Mesenchymal stem cell (in vitro differentiated cells and primary cell): ENCODE data around the gene POLR3B.

ENCODE experiments used
- DNase-seq: peaks from one replicate; pipeline ENCODE4 v3.0.0-alpha.2; 2013
- H2AFZ ChIP-seq: one replicate; pipeline ENCODE4 v1.6.1; 2013; ENCODE audit warnings: low read depth, mild to moderate bottlenecking, control low read depth, inconsistent platforms, low read length, moderate library complexity
- H2AK5ac ChIP-seq: 2 replicates; pipeline ENCODE4 v1.6.1; 2013; ENCODE audit warnings: low read length, moderate library complexity, mild to moderate bottlenecking, inconsistent platforms; ENCODE audit not compliant: severe bottlenecking
- H2BK120ac ChIP-seq: one replicate; pipeline ENCODE4 v1.6.1; 2013; ENCODE audit warnings: low read depth, mild to moderate bottlenecking, inconsistent platforms, low read length, moderate library complexity
- H2BK12ac ChIP-seq, 2 experiments: one replicate each; pipeline ENCODE4 v1.6.1; 2013; ENCODE audit warnings: inconsistent platforms in 2 of 2, low read length in 2 of 2, mild to moderate bottlenecking in 2 of 2, moderate library complexity in 2 of 2, control low read depth in 1 of 2
- H2BK15ac ChIP-seq: one replicate; pipeline ENCODE4 v1.6.1; 2013; ENCODE audit warnings: mild to moderate bottlenecking, low read depth, inconsistent platforms; ENCODE audit not compliant: poor library complexity, severe bottlenecking
- H2BK5ac ChIP-seq: 2 replicates; pipeline ENCODE4 v1.6.1; 2013; ENCODE audit warnings: low read depth, mild to moderate bottlenecking, low read length, control low read depth, inconsistent platforms; ENCODE audit not compliant: poor library complexity, severe bottlenecking
- H3K14ac ChIP-seq, 2 experiments: one replicate each; pipeline ENCODE4 v1.6.1; 2013; ENCODE audit warnings: inconsistent platforms in 2 of 2, low read length in 2 of 2, control low read depth in 1 of 2, mild to moderate bottlenecking in 1 of 2, moderate library complexity in 1 of 2
- H3K18ac ChIP-seq, 2 experiments: one replicate each; pipeline ENCODE4 v1.6.1; 2013; ENCODE audit warnings: inconsistent platforms in 2 of 2, low read length in 2 of 2, control low read depth in 1 of 2, low read depth in 1 of 2, mild to moderate bottlenecking in 1 of 2
- H3K23ac ChIP-seq, 2 experiments: one replicate each; pipeline ENCODE4 v1.6.1; 2013; ENCODE audit warnings: inconsistent platforms in 2 of 2, low read length in 2 of 2, mild to moderate bottlenecking in 2 of 2, moderate library complexity in 2 of 2, control low read depth in 1 of 2
- H3K27ac ChIP-seq: 2 replicates; pipeline ENCODE4 v1.5.1; 2013; ENCODE audit warnings: mild to moderate bottlenecking, moderate library complexity, low read length, control low read depth, inconsistent platforms; ENCODE audit not compliant: poor library complexity, severe bottlenecking
- H3K27me3 ChIP-seq, 2 experiments: 2 replicates each; pipeline versions ENCODE4 v1.6.1 to v1.7.0; 2013; ENCODE audit warnings: low read length in 2 of 2, mild to moderate bottlenecking in 2 of 2, moderate library complexity in 2 of 2, control low read depth in 1 of 2, inconsistent platforms in 1 of 2; ENCODE audit not compliant: control insufficient read depth in 1 of 2, insufficient read depth in 1 of 2
- H3K36me3 ChIP-seq, 2 experiments: 2 replicates each; pipeline versions ENCODE4 v1.6.1 to v1.7.0; 2013; ENCODE audit warnings: low read length in 2 of 2, control low read depth in 1 of 2, inconsistent platforms in 1 of 2, low read depth in 1 of 2, mild to moderate bottlenecking in 1 of 2; ENCODE audit not compliant: insufficient read depth in 2 of 2, control insufficient read depth in 1 of 2
- H3K4ac ChIP-seq, 2 experiments: one replicate each; pipeline ENCODE4 v1.6.1; 2013; ENCODE audit warnings: inconsistent platforms in 2 of 2, low read length in 2 of 2, mild to moderate bottlenecking in 2 of 2, moderate library complexity in 2 of 2, control low read depth in 1 of 2, low read depth in 1 of 2
- H3K4me1 ChIP-seq: 2 replicates; pipeline ENCODE4 v1.6.1; 2013; ENCODE audit warnings: low read depth, low read length, control low read depth; ENCODE audit not compliant: control insufficient read depth, insufficient read depth
- H3K4me2 ChIP-seq: 2 replicates; pipeline ENCODE4 v1.6.1; 2013; ENCODE audit warnings: low read length, mild to moderate bottlenecking, inconsistent platforms; ENCODE audit not compliant: poor library complexity, severe bottlenecking
- H3K4me3 ChIP-seq, 2 experiments: 2 replicates each; pipeline versions ENCODE4 v1.5.1 to v1.7.0; 2013; ENCODE audit warnings: low read length in 2 of 2, mild to moderate bottlenecking in 2 of 2, control low read depth in 1 of 2, low read depth in 1 of 2; ENCODE audit not compliant: insufficient read depth in 1 of 2
- H3K79me1 ChIP-seq: replicated peaks from 2 replicates; pipeline ENCODE4 v1.6.1; 2013; ENCODE audit warnings: mild to moderate bottlenecking, control low read depth, low read length, inconsistent platforms; ENCODE audit not compliant: poor library complexity, severe bottlenecking
- H3K9ac ChIP-seq: 2 replicates; pipeline ENCODE4 v1.7.0; 2013; ENCODE audit warnings: mild to moderate bottlenecking, low read length, moderate library complexity
- H3K9me3 ChIP-seq: 2 replicates; pipeline ENCODE4 v1.7.0; 2013; ENCODE audit warnings: mild to moderate bottlenecking, low read length; ENCODE audit not compliant: control insufficient read depth
- H4K8ac ChIP-seq: one replicate; pipeline ENCODE4 v1.6.1; 2013; ENCODE audit warnings: inconsistent platforms, mild to moderate bottlenecking, low read length, moderate library complexity
- H4K91ac ChIP-seq: one replicate; pipeline ENCODE4 v1.6.1; 2013; ENCODE audit warnings: mild to moderate bottlenecking, low read length, inconsistent platforms
- WGBS: methylation state at CpG from one replicate; pipeline ENCODE4 v1.1.7; 2013; ENCODE audit warnings: mixed read lengths; 5-methylcytosine and 5-hydroxymethylcytosine counted together

Gene POLR3B

DNA sequence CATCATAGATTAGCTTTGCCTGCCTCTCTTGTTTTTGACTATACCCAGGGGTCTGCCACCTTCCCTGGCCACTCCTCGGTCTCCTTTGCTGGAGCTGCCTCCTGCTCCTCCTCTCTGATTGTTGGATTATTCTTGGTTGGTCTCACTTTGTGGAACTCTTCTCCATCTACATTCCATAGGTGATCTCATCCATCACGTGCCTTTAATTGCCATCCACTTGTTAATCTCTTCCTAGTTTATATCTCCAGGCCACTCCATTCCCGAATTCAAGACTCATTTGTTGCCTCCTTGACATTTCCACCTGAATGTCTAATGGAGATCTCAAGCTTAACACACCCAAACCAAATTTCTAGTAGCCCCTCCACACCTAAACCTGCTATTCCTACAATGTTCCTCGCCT, 5.4 kb downstream of the POLR3B start:
- Histone ChIP-seq H3K79me1 (peaks cover 29% of the 10 kb centered on the region), H3K36me3 (peaks cover 0 to 27% of the 10 kb centered on the region in 2 experiments), H3K23ac (no peak overlapping the region), H3K27ac (no peak overlapping the region), H2AK5ac (no peak overlapping the region), H3K27me3 (no peaks in the 10 kb centered on the region), H2AFZ (no peak overlapping the region), H3K18ac (no peak overlapping the region), H3K4me2 (no peak overlapping the region), H3K9me3 (no peaks in the 10 kb centered on the region), H4K91ac (no peak overlapping the region), H3K4me3 (no peak overlapping the region), H3K4ac (no peak overlapping the region), H3K14ac (no peak overlapping the region), H2BK5ac (no peak overlapping the region), H4K8ac (no peak overlapping the region), H3K4me1 (peaks cover 3% of the 10 kb centered on the region), H2BK120ac (no peak overlapping the region), H2BK15ac (no peak overlapping the region), H3K9ac (no peak overlapping the region), H2BK12ac (no peak overlapping the region)
- DNase-seq: no peak
- WGBS: 94% methylated on average over 4 of the region's 4 CpGs

DNA sequence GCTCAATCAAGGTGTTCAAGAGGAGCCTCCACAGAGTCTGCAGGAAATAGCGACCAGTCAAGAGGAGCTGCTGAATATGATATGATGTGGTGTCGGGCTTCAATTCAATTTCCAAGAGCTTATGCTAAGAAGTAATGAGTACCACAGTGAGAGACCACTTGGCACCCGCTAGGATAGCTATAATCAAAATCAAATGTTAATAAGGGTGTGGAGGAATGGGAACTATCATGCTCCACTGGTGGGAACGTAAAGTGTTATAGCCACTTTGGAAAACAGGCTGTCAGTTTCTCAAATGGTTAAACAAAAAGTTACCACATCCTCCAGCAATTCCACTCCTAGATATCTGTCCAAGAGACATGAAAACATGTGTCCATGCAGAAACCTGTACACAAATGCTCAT, 6.7 kb downstream of the POLR3B start:
- H3K4me1 ChIP-seq: no peaks in the 10 kb centered on the region
- H3K9ac ChIP-seq: no peak overlapping the region
- no peak overlapping the region for H3K4ac ChIP-seq
- H3K9me3 ChIP-seq: no peaks in the 10 kb centered on the region
- peaks cover 26% of the 10 kb centered on the region for H3K79me1 ChIP-seq
- H4K91ac ChIP-seq: no peak overlapping the region
- no peak overlapping the region for H4K8ac ChIP-seq
- no peak overlapping the region for H3K4me3 ChIP-seq
- no peak overlapping the region for H3K23ac ChIP-seq
- no peak for DNase-seq
- no peak overlapping the region for H2AFZ ChIP-seq
- no peak overlapping the region for H3K14ac ChIP-seq
- no peak overlapping the region for H2BK120ac ChIP-seq
- no peak overlapping the region for H3K4me2 ChIP-seq
- H2BK15ac ChIP-seq: no peak overlapping the region
- H3K27ac ChIP-seq: no peak overlapping the region
- no peak overlapping the region for H2BK12ac ChIP-seq
- H3K27me3 ChIP-seq: no peaks in the 10 kb centered on the region
- H3K18ac ChIP-seq: no peak overlapping the region
- H2AK5ac ChIP-seq: no peak overlapping the region
- no peak overlapping the region for H2BK5ac ChIP-seq
- peaks cover 0 to 37% of the 10 kb centered on the region in 2 experiments for H3K36me3 ChIP-seq
- 95% methylated on average over 4 of the region's 4 CpGs for WGBS

GRCh38 chr12:106369624-106370346, 12.2 kb downstream of the POLR3B start:
- H2BK15ac ChIP-seq: no peak overlapping the region
- H3K23ac ChIP-seq: no peak overlapping the region
- H3K27ac ChIP-seq: peak overlapping the region; percentile 82

DNA sequence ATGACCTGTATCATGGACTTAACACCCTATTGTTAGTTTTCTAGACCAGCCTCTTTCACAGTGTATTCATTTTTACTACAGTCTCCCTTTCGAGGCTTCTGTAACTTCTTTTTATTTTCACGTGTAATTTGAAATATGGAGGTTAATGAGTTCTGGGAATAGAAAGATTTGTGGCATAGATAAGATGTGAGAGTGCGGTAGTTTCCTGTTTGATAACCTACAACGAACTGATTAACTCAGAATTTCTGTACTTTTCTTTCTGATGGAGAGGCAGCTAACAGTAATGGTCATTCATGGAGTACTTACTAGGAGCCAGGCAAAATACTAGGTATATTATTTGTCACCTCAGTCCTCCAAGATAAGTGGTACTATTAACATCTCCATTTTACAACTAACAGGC, 21.2 kb downstream of the POLR3B start:
- 95% methylated on average over 3 of the region's 4 CpGs for WGBS
- Histone ChIP-seq H3K4me2 (no peak overlapping the region), H4K91ac (no peak overlapping the region), H2BK15ac (no peak overlapping the region), H3K4ac (no peak overlapping the region), H3K4me1 (no peaks in the 10 kb centered on the region), H2AFZ (no peak overlapping the region), H3K27ac (no peak overlapping the region), H3K36me3 (peaks cover 13 to 75% of the 10 kb centered on the region in 2 experiments), H3K27me3 (no peaks in the 10 kb centered on the region), H3K9ac (no peak overlapping the region), H3K14ac (no peak overlapping the region), H3K4me3 (no peak overlapping the region), H2AK5ac (no peak overlapping the region), H3K23ac (no peak overlapping the region), H3K79me1 (no peaks in the 10 kb centered on the region), H3K18ac (no peak overlapping the region), H2BK5ac (no peak overlapping the region), H3K9me3 (peaks cover 13% of the 10 kb centered on the region), H4K8ac (no peak overlapping the region), H2BK12ac (no peak overlapping the region), H2BK120ac (no peak overlapping the region)
- no peak for DNase-seq

More at GRCh38 chr12:106369624-106370346, 12.2 kb downstream of the POLR3B start:
- H3K4ac ChIP-seq: no peak overlapping the region
- no peak overlapping the region for H2BK5ac ChIP-seq
- no peak overlapping the region for H2BK12ac ChIP-seq
- H4K91ac ChIP-seq: no peak overlapping the region
- no peaks in the 10 kb centered on the region for H3K9me3 ChIP-seq
- H3K14ac ChIP-seq: no peak overlapping the region
- H2AK5ac ChIP-seq: no peak overlapping the region
- no peaks in the 10 kb centered on the region for H3K27me3 ChIP-seq
- H3K9ac ChIP-seq: peak overlapping the region; percentile 53
- no peak overlapping the region for H2AFZ ChIP-seq
- DNase-seq: peak; percentile 88
- H3K18ac ChIP-seq: no peak overlapping the region
- H3K4me2 ChIP-seq: no peak overlapping the region
- peak overlapping the region; percentile 82 for H4K8ac ChIP-seq
- peaks cover 4% of the 10 kb centered on the region for H3K79me1 ChIP-seq
- no peak overlapping the region for H3K4me3 ChIP-seq
- H2BK120ac ChIP-seq: no peak overlapping the region
- no peaks in the 10 kb centered on the region for H3K4me1 ChIP-seq
- 56% methylated on average over 6 of the region's 6 CpGs for WGBS
- H3K36me3 ChIP-seq: peaks cover 4 to 47% of the 10 kb centered on the region in 2 experiments
